SK-N-SH (cell line): Measurements from ENCODE around the gene TBC1D3I.

ENCODE experiments used
- EP300 ChIP-seq, 2 experiments: IDR thresholded peaks; 2 replicates each; pipeline versions ENCODE4 v1.4.0 to v1.6.1; 2012; ENCODE audit warnings: borderline replicate concordance in 1 of 2, low read depth in 1 of 2, low read length in 1 of 2
- EZH2phosphoT487 ChIP-seq: fragments of 200-600 bp; sonication (generic); IDR thresholded peaks from 2 replicates; pipeline ENCODE4 v1.6.1; 2017; ENCODE audit warnings: low read depth, mixed run types, mild to moderate bottlenecking, antibody characterized with exemption, moderate library complexity, borderline replicate concordance
- FOXJ3 ChIP-seq: sonication (generic); formaldehyde crosslinking; IDR thresholded peaks from 2 replicates; pipeline ENCODE4 v1.5.1; 2020; ENCODE audit warnings: mild to moderate bottlenecking, missing genetic modification reagents
- GABPA ChIP-seq: IDR thresholded peaks from 2 replicates; pipeline ENCODE4 v1.4.0; 2012; ENCODE audit warnings: low read depth, mild to moderate bottlenecking
- POLR2AphosphoS5 ChIP-seq: IDR thresholded peaks from 2 replicates; pipeline ENCODE4 v1.6.1; 2012; ENCODE audit warnings: low read depth, low read length
- RXRA ChIP-seq: IDR thresholded peaks from 2 replicates; pipeline ENCODE4 v1.4.0; 2012; ENCODE audit warnings: low read depth, mild to moderate bottlenecking, borderline replicate concordance
- TAF1 ChIP-seq: IDR thresholded peaks from 2 replicates; pipeline ENCODE4 v1.6.1; 2012; ENCODE audit warnings: low read depth, mild to moderate bottlenecking, low read length, moderate library complexity, borderline replicate concordance
- YY1 ChIP-seq: IDR thresholded peaks from 2 replicates; pipeline ENCODE4 v1.4.0; 2012; ENCODE audit warnings: low read depth, mild to moderate bottlenecking
- TF ChIP-seq, protein P1 (sequence below): fragments of 200-600 bp; sonication (generic); IDR thresholded peaks from 2 replicates; pipeline ENCODE4 v1.6.1; 2017; ENCODE audit warnings: antibody characterized with exemption, mild to moderate bottlenecking, moderate library complexity
- TF ChIP-seq, protein P2 (sequence below): fragments of 150-350 bp; IDR thresholded peaks from 2 replicates; pipeline ENCODE4 v1.6.1; 2017; ENCODE audit warnings: antibody characterized with exemption, low read length, low read depth, borderline replicate concordance
- TF ChIP-seq, protein P3 (sequence below): IDR thresholded peaks from 2 replicates; pipeline ENCODE4 v1.4.0; 2012; ENCODE audit warnings: low read depth, borderline replicate concordance
- TF ChIP-seq, protein P4 (sequence below): IDR thresholded peaks from 2 replicates; pipeline ENCODE4 v1.6.1; 2012; ENCODE audit warnings: mild to moderate bottlenecking, low read depth, low read length, moderate library complexity

DNA sequence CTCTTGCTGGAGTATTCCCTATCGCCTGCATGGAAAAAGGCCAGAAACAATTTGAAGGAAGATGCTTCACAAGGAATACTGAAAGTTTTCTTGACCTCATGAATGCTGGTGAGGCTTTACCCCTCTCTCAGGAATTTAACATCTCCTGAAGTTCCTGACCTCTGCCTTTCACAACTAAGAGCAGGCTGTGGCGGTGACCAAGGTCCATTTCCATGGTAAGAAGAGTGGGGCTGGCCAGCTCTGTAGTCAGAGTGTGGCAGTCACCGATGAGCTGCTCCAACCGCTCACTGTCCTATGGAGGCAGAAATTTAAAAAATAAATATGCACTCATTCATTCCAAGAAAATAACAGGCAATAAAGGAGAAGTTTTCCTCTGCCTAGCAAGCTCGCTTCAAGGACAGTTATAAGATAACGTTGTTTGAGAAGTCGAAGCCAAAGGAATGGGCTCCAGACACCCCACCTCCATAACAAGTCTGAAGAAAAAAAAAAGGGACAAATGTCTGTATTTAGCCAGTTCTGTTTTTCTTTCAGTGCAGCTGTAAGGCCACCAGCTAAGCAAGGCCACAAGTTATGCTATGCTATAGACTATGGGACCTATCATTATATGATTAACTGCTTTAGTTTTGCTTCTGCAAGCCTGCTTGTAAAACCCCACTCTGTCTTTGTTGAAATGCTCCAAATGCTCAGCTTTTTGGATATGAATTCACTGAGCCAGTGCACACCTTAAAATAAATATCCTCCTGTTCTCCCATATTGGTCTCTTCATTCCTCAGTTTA lies 59.5 kb downstream of the TBC1D3I start:
- TF ChIP-seq, protein P1, sequence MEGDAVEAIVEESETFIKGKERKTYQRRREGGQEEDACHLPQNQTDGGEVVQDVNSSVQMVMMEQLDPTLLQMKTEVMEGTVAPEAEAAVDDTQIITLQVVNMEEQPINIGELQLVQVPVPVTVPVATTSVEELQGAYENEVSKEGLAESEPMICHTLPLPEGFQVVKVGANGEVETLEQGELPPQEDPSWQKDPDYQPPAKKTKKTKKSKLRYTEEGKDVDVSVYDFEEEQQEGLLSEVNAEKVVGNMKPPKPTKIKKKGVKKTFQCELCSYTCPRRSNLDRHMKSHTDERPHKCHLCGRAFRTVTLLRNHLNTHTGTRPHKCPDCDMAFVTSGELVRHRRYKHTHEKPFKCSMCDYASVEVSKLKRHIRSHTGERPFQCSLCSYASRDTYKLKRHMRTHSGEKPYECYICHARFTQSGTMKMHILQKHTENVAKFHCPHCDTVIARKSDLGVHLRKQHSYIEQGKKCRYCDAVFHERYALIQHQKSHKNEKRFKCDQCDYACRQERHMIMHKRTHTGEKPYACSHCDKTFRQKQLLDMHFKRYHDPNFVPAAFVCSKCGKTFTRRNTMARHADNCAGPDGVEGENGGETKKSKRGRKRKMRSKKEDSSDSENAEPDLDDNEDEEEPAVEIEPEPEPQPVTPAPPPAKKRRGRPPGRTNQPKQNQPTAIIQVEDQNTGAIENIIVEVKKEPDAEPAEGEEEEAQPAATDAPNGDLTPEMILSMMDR, result no peak
- TF ChIP-seq FOXJ3 (no peak), TAF1 (no peak), YY1 (no peak), GABPA (no peak), EP300 (IDR thresholded peaks at IDR 0.05; ENCODE audit: borderline replicate concordance in 1 of 2, low read depth in 1 of 2, low read length in 1 of 2) (no peak), RXRA (no peak), EZH2phosphoT487 (no peak), POLR2AphosphoS5 (no peak)
- TF ChIP-seq, protein P2, sequence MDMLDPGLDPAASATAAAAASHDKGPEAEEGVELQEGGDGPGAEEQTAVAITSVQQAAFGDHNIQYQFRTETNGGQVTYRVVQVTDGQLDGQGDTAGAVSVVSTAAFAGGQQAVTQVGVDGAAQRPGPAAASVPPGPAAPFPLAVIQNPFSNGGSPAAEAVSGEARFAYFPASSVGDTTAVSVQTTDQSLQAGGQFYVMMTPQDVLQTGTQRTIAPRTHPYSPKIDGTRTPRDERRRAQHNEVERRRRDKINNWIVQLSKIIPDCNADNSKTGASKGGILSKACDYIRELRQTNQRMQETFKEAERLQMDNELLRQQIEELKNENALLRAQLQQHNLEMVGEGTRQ, result no peak
- TF ChIP-seq, protein P3, sequence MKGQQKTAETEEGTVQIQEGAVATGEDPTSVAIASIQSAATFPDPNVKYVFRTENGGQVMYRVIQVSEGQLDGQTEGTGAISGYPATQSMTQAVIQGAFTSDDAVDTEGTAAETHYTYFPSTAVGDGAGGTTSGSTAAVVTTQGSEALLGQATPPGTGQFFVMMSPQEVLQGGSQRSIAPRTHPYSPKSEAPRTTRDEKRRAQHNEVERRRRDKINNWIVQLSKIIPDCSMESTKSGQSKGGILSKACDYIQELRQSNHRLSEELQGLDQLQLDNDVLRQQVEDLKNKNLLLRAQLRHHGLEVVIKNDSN, result no peak
- TF ChIP-seq, protein P4, sequence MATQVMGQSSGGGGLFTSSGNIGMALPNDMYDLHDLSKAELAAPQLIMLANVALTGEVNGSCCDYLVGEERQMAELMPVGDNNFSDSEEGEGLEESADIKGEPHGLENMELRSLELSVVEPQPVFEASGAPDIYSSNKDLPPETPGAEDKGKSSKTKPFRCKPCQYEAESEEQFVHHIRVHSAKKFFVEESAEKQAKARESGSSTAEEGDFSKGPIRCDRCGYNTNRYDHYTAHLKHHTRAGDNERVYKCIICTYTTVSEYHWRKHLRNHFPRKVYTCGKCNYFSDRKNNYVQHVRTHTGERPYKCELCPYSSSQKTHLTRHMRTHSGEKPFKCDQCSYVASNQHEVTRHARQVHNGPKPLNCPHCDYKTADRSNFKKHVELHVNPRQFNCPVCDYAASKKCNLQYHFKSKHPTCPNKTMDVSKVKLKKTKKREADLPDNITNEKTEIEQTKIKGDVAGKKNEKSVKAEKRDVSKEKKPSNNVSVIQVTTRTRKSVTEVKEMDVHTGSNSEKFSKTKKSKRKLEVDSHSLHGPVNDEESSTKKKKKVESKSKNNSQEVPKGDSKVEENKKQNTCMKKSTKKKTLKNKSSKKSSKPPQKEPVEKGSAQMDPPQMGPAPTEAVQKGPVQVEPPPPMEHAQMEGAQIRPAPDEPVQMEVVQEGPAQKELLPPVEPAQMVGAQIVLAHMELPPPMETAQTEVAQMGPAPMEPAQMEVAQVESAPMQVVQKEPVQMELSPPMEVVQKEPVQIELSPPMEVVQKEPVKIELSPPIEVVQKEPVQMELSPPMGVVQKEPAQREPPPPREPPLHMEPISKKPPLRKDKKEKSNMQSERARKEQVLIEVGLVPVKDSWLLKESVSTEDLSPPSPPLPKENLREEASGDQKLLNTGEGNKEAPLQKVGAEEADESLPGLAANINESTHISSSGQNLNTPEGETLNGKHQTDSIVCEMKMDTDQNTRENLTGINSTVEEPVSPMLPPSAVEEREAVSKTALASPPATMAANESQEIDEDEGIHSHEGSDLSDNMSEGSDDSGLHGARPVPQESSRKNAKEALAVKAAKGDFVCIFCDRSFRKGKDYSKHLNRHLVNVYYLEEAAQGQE, result no peak
